GM19193 (cell line): ENCODE measurements around the gene LRFN2.

Experiments
- POLR2A ChIP-seq: IDR thresholded peaks from 4 replicates; pipeline ENCODE4 v1.6.1; 2011; ENCODE audit not compliant: insufficient read depth, insufficient read length; ENCODE audit errors: extremely low read depth

LRFN2 gene

DNA sequence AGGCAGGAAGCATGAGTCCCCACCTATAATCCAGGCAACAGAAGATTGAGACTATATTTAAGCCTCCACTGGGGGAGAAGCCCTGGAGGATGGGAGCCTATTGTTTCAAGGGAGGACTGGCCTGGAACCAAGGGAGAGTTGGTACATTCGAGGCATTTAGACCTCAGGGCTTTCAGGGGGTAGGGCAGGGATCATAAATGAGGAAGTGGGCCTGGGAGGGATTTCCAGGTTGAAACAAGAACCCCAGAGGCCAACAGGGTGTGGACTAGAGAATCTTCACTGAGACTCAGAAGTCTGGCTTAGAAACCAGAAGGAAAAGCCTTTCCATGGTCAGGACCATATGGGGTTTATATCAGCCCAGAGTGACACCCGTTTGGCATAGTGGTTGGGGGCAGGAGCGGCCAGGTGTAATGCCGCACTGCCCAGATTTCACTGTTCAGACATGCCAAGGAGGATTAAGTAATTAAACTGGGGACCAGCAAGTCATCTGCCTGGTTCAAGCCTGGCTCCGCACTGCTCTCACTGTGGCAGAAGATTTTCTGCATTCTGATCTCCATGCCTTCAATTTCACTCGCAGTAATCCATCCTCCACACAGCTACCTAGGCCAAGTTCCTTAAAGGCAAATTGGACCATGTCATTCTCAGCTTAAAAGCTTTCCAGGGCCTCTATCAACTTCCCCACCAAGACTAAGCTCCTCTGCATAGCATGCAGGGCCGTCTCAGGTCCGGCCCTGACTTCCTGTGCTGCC is 17.8 kb downstream of the LRFN2 start:
- no peak for TF ChIP-seq POLR2A

GRCh38 chr6:40568062-40568708 is 19.0 kb downstream of the LRFN2 start:
- TF ChIP-seq POLR2A: no peak

DNA sequence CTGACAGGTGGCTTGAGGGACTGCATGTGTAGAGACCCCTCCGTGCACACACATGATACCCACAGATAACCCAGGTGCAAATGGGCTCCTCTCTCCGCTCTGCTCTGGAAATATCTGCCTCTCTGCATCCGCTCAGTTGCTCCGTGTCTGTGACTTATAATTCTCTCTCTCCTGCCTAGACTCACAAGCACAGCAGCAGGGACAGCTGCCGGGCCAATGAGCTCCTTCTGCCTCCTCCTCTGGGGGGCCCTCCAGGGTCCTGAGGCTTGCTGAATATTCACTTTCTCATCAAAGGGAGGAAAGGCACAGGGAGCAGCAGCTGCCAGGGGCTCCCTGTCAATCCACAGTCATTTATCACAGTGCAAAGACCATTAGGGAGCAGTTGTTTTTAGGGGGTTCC is 24.1 kb downstream of the LRFN2 start:
- TF ChIP-seq POLR2A: no peak

DNA sequence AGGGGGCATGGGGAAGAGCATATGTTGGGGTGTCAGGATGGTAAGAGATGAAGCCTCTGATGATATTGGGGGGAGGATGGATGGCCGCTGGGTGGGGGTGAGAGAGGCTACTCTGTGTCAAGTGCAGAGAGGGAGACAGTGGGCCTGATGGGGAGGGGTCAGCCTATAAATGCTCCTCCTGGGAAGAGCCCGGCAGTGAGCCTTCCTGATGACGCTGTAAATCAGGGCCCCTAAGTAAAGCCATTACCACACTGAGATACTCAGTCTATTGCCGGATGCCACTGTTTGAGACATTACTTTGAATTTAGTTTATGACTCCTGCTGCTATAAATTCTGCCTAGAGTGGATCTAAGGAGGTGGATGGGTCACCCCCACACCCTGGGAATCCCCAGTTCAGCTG is 28.1 kb downstream of the LRFN2 start:
- TF ChIP-seq POLR2A: no peak

GRCh38 chr6:40558102-40558501 is 29.1 kb downstream of the LRFN2 start:
- TF ChIP-seq POLR2A: no peak

DNA sequence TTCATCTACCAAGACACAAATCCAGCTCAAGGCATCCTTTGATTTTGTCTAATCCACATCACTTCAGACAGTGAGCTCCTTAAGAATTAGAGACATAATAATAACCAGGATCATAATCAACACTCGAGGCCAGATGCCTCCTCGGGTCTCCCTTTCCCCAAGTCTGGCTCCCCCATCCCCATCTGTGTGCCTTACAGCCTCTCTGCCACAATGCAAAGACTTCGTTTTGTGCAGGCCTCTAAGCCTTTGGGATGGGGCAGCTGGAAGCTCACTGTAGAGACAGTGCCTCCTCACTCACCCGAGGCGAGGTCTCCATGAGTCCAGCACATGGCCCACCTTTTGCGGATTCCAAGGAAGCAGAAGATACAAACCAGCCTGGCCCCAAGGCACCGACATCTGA is 30.3 kb downstream of the LRFN2 start:
- no peak for TF ChIP-seq POLR2A

DNA sequence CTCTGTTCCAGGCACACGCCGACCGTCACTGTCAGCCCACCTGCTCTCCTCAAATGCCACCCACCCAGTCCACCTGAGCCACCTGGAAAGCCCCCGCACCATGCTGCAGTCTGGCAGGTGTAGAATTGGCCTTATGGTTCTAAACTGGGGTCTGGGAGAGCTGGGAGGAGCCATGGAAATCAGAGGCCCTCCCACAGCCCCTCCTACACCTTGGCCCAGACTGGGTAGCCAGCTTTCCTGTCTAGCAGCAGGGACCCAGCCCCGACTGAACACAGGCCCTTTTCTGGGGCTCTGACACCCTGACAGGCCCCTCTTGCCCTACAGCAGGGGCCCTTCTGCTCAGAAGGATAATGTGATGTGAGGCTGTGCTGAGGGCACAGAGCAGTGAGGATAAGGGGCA is 31.1 kb downstream of the LRFN2 start:
- TF ChIP-seq POLR2A: no peak

- no peak for TF ChIP-seq POLR2A
Measured at GRCh38 chr6:40555092-40555491, 32.1 kb downstream of the LRFN2 start.

- TF ChIP-seq POLR2A: no peak
Measured at GRCh38 chr6:40552941-40553340, 34.2 kb downstream of the LRFN2 start.

DNA sequence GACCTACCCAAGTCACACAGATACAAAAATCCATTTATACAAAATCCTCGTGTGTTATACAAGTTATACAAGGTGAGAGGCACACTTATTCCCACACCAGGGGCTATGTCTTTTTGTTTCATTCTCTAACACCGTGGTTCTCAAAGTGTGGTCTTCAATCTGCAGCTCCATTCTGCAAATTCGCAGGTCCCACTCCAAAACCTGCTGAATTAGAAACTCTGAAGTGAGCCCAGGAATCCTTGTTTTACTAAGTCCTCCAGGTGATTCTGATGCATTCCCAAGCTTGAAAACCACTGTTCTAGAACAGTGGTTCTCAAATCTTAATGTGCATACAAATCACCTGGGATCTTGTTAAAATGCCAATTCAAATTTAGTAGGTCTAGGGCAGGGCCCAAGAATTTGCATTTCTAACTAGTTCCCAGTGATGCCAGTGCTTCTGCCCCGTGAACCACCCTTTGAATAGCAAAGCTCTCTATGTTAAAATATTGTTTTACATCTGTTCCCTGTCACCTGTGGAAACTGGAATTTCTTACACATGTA is 35.1 kb downstream of the LRFN2 start:
- TF ChIP-seq POLR2A: no peak

GRCh38 chr6:40550202-40551101 is 36.7 kb downstream of the LRFN2 start:
- TF ChIP-seq POLR2A: no peak

DNA sequence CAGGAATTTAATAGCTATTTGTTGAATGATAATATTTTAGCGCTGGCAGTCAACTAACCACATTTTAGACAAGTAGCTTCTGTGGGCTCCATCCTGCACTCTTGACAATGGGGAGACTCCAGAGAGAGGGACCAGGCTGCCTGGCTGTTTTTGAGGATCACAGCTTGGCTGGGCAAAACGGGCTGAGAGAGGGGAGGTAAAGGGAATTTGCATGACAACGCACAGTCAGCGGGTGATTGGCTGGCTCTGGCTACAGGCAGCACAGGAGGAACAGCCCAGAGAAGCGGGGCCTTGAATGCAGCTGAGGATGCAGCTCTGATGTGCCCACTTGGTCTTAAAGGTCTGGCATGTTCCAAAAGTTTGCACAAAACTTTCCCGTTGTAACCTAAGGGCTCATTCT is 41.2 kb downstream of the LRFN2 start:
- TF ChIP-seq POLR2A: no peak

DNA sequence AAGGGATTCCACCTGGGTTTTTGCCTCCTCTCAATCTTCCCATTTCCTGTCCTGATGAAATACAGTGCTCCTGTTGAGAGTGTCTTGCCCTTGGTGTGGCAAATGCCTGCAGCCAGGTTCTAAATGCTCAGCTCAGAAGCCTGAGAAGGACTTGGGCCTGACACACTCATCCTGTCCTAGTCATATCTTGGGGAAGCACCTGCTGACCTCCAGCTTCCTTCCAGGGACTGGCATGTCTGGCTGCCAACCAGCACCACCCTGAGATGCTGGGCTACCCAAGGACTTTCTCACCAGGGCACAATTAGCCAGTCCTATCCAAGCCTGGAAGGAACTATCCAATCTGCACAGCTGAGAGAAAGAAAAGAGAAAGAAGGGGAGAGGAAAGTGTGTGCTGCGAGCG is 43.4 kb downstream of the LRFN2 start:
- TF ChIP-seq POLR2A: no peak

DNA sequence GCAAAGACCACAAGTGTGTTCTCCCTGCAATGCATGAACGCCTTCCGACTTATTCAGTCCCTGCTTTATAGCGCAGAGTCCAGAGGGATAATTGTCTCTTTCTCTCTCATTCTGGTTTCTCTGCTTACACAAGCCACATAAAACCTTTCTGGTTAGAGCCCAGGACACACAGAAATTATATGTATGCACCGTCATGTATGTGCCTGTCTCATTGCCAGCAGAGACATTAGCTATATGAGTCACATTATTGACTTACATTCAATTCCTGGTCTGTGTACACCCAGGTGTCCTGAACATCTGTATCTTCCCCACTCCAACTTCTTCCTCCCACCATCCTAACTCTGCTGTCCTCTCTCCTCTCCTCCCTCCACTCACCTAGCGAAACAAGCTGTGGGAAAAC is 44.0 kb downstream of the LRFN2 start:
- no peak for TF ChIP-seq POLR2A

DNA sequence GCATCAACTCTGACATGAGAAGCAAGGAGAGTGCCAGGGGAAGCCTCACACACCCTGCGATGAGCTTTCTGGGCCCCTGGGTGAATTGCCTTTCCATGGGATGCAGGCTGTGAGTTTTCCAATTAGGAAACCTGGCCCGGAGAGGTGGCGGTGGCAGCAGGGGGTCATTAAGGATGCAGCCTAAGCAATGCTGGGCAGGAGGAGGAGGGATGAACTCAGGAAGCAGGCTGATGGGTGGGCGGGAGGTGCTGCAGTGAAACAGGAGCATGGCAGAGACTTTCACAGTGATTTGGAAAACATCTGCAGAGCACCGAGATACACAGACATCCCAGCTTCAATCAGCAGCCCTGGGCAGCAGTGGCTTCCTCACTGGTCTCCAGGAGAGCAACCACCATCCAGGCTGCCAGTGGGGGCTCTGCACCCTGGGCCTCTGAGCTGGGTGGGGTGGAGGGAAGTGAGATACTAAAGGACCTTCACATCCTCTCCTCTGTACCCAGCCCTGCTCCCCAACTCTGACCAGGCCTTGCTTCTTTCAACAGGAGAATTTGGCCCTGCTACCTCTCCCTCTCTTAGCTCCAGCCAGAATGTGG is 44.9 kb downstream of the LRFN2 start:
- no peak for TF ChIP-seq POLR2A

- no peak for TF ChIP-seq POLR2A
Measured at GRCh38 chr6:40541556-40542174, 45.5 kb downstream of the LRFN2 start.
